HG03521 (cell line): ENCODE measurements around the gene TMCO6.
"Not testable (repeated sequence)": the region's sequence is repeated elsewhere in the genome, so short reads cannot be mapped to it uniquely, and the experiment has no call there.

Experiments used
- ATAC-seq: cut with Tn5 transposase; IDR thresholded peaks from one replicate; pipeline ENCODE4 v1.9.1; 2021; ENCODE audit warnings: mild to moderate bottlenecking, moderate library complexity; ENCODE audit not compliant: unreplicated experiment

Gene TMCO6

GRCh38 chr5:140630292-140631035 is 8.8 kb upstream of the TMCO6 start:
- ATAC-seq, result no peak

DNA sequence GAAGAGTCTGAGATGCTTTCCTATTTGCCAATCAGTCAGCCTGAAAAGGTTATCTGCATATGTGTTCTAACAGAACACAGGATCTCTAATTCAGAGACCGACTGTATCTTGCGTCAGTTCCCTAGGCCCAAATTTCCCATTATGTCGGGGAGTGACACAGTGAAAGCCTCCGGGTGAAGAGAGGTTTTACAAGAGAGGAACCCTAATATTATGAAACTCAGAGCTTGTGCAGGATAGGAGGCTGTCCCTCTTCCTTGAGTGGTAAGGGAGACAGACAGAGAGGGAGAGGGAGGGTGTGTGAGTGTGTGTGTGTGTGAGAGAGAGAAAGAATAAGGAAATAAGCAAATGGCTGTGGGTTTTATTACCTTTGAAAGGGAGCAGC is 8.2 kb upstream of the TMCO6 start:
- ATAC-seq, result no peak

- peak; percentile 23 for ATAC-seq
Measured at GRCh38 chr5:140631831-140632365, 7.4 kb upstream of the TMCO6 start.

- ATAC-seq, result peak; percentile 50
Measured at GRCh38 chr5:140632366-140633020, 6.8 kb upstream of the TMCO6 start.

GRCh38 chr5:140633021-140633471 is 6.2 kb upstream of the TMCO6 start, which contains the start of gene CD14:
Gene CD14 (minus strand): TSS chr5:140633175. CDS start chr5:140633071, 104 bp downstream.
- ATAC-seq, result no peak

- ATAC-seq, result no peak
Measured at GRCh38 chr5:140633501-140633900, 5.8 kb upstream of the TMCO6 start.

DNA sequence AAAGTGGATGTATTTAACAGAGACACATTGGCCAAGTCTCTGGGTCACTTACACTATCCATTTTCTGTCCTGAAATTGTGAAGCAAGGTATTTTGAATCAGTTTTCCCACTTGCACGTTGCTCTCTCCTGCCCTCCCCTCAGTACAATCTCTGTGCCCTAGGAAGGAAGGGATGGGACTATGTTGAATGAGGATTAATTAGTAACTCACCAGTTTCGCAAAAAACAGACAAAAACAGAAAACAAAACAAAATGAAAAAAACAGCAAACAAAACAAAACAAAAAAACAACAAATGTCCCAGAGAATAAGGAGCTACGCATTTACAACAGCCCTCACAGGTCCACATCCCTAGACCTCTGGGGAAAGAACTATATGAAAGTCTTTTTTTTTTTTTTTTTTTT is 5.1 kb upstream of the TMCO6 start:
- ATAC-seq, result no peak

- ATAC-seq, result no peak
Measured at GRCh38 chr5:140635291-140636257, 3.7 kb upstream of the TMCO6 start.

GRCh38 chr5:140637371-140638100 is 1.7 kb upstream of the TMCO6 start:
- ATAC-seq, result no peak

DNA sequence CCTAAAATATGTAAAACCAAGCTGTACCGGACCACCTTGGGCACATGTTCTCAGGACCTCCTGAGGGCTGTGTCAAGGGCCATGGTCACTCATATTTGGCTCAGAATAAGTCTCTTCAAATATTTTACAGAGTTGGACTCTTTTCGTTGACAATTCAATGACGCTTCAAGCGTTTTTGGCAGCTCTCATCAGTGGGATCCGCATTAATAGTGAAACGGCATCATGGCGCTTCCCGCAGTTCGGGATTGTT is 428 bp upstream of the TMCO6 start:
- not testable (repeated sequence) for ATAC-seq

GRCh38 chr5:140641716-140642115 is 2.5 kb downstream of the TMCO6 start:
- no peak for ATAC-seq

- no peak for ATAC-seq
Measured at GRCh38 chr5:140642718-140643117, 3.5 kb downstream of the TMCO6 start.

GRCh38 chr5:140647042-140647419 is 7.8 kb downstream of the TMCO6 start:
- no peak for ATAC-seq

- ATAC-seq, result no peak
Measured at GRCh38 chr5:140658870-140659269, 19.6 kb downstream of the TMCO6 start.

DNA sequence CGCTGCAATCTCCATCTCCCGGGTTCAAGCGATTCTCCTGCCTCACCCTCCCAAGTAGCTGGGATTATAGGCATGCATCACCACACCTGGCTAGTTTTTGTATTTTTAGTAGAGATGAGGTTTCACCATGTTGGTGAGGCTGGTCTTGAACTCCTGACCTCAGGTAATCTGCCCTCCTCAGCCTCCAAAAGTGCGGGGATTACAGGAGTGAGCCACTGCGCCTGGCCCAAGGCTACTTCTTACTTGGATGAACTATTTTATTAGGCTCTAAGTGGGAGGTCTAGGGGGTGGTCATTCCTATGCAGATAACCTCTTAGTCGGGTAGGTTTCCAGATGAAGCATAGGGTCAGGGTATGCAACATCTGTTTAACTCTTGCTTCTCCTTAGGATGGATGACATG is 21.1 kb downstream of the TMCO6 start:
- ATAC-seq, result not testable (repeated sequence)

DNA sequence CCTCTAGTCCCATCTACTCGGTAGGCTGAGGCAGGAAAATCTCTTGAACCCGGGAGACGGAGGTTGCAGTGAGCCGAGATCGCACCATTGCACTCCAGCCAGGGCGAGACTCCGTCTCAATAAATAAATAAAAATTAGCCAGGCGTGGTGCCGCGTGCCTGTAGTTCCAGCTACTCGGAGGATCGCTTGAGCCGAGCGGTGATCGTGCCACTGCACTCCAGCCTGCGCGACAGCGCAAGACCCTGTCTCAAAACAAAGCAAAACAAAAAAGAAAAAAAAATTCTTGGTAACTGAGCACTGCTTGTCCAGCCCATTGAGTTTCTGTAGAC is 24.7 kb downstream of the TMCO6 start:
- no peak for ATAC-seq

DNA sequence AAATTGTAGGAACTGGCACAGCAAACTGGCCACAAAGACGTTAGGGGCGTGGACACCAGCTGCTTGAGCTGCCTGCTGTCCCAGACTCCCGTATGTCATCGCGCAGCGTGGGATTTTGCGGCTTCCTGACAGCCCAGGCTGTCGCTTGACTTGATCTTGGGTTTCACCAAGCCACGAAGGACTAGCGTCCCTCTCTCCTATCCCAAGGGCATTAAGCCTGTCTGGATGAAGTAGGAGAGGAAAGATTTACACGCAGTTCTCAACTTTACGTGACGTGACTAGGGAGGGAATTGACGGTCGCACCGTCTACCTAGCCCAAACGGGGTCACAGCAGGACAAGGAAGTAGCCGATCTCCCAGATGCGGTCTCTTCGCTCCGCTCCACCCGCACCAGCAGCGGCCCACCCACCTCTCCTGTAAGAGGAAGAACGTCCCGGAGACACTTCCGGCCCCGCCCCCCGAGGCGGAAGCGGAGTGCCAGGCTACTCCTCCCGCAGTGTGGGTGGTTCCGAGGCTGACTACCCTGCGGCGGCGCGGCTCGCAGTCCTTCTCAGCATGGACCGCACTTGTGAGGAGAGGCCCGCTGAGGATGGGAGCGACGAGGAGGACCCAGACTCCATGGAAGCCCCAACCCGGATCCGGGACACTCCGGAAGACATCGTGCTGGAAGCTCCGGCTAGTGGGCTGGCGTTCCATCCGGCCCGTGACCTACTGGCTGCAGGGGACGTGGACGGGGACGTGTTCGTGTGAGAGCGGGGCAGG is 25.3 kb downstream of the TMCO6 start, which contains the start of gene WDR55:
Gene WDR55 (plus strand): TSS at position 546 of the 761 bp plus-strand sequence. CDS start 9 bp downstream, at position 555.
- ATAC-seq, result peak; percentile 96

DNA sequence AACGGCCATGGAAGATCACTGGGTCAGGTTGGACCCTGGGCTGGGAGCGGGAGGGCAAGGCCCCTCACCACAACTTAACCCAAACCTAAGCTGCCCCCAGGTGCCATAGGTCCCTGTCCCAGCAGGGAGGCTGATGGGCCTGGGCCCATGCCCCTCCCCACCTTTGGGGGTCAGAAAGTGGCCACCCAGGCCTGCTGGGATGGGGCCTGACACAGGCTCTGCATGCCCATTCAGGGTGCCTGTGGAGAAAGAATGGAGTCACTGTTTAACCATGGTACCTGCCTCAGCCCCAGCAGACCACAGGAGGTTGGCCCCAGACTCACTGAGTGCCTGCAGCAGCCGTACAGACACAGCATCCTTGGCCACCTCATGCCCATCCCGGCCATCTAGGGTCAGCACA is 31.8 kb downstream of the TMCO6 start:
- ATAC-seq, result not testable (repeated sequence)

- no peak for ATAC-seq
Measured at GRCh38 chr5:140671472-140672125, 32.3 kb downstream of the TMCO6 start.
